Astrocyte of the hippocampus (primary cell): ENCODE measurements around the gene TERT.
"Not testable (repeated sequence)": the region's sequence is repeated elsewhere in the genome, so short reads cannot be mapped to it uniquely, and the experiment has no call there.

Source experiments
- DNase-seq: peaks from one replicate; pipeline ENCODE4 v3.0.0; 2011; ENCODE audit warnings: low read depth, low spot score

TERT gene

GRCh38 chr5:1294206-1294834 lies 548 bp downstream of the TERT start:
- DNase-seq: no peak

- DNase-seq: no peak
Measured at GRCh38 chr5:1293416-1294205, 1.3 kb downstream of the TERT start.

GRCh38 chr5:1292846-1293415 lies 1.9 kb downstream of the TERT start:
- DNase-seq: no peak

- DNase-seq: no peak
Measured at GRCh38 chr5:1292139-1292538, 2.7 kb downstream of the TERT start.

- DNase-seq: no peak
Measured at GRCh38 chr5:1291611-1292080, 3.2 kb downstream of the TERT start.

- not testable (repeated sequence) for DNase-seq
Measured at GRCh38 chr5:1290956-1291355, 3.9 kb downstream of the TERT start.

- not testable (repeated sequence) for DNase-seq
Measured at GRCh38 chr5:1289559-1289958, 5.3 kb downstream of the TERT start.

GRCh38 chr5:1288439-1289335 lies 6.2 kb downstream of the TERT start:
- DNase-seq: no peak

GRCh38 chr5:1285883-1286291 lies 9.0 kb downstream of the TERT start:
- DNase-seq: no peak

GRCh38 chr5:1285141-1285540 lies 9.7 kb downstream of the TERT start:
- no peak for DNase-seq

- not testable (repeated sequence) for DNase-seq
Measured at GRCh38 chr5:1284336-1284970, 10.4 kb downstream of the TERT start.

- DNase-seq: not testable (repeated sequence)
Measured at GRCh38 chr5:1283729-1284041, 11.2 kb downstream of the TERT start.

GRCh38 chr5:1282993-1283728 lies 11.7 kb downstream of the TERT start:
- not testable (repeated sequence) for DNase-seq

GRCh38 chr5:1282131-1282992 lies 12.5 kb downstream of the TERT start:
- DNase-seq: no peak

GRCh38 chr5:1281038-1281882 lies 13.6 kb downstream of the TERT start:
- no peak for DNase-seq

- no peak for DNase-seq
Measured at GRCh38 chr5:1280177-1281037, 14.5 kb downstream of the TERT start.

GRCh38 chr5:1279443-1280151 lies 15.3 kb downstream of the TERT start:
- no peak for DNase-seq
